Heart right ventricle (tissue), 16 donors: Measurements from ENCODE around the gene METTL6. TPM values are rescaled to one million over a fixed set of nuclear protein-coding genes. Genes with fewer than 3 reads are reported as not detected.
A peak's percentile ranks its signal among the peaks of the same experiment; 100 is the strongest.
"Not testable (repeated sequence)": the region's sequence is repeated elsewhere in the genome, so short reads cannot be mapped to it uniquely, and the experiment has no call there.

ENCODE experiments used
- ATAC-seq, 8 donors: fragments of 200-7000 bp; cut with Tn5 transposase; one replicate each; pipeline ENCODE4 v1.9.1; 2020; ENCODE audit warnings: mild to moderate bottlenecking in 8 of 8, moderate library complexity in 8 of 8, moderate number of reproducible peaks in 1 of 8
- DNase-seq, 2 donors: peaks; one replicate each; pipeline ENCODE4 v3.0.0-alpha.2; 2020
- H3K27ac ChIP-seq, 10 donors: fragments of 200-600 bp; sonication (generic) in 2 of 10; one replicate each; pipeline versions ENCODE4 v1.5.0 to v1.8.0; 2020 to 2022; ENCODE audit warnings: mild to moderate bottlenecking in 3 of 10
- H3K27me3 ChIP-seq, 7 donors: fragments of 200-600 bp; one replicate each; pipeline ENCODE4 v1.8.0; 2021 to 2022; ENCODE audit warnings: mild to moderate bottlenecking in 2 of 7
- H3K36me3 ChIP-seq, 9 donors: fragments of 200-600 bp; sonication (generic) in 1 of 9; one replicate each; pipeline versions ENCODE4 v1.5.0 to v1.8.0; 2020 to 2022; ENCODE audit warnings: mild to moderate bottlenecking in 2 of 9
- H3K4me1 ChIP-seq, 9 donors: fragments of 200-600 bp; sonication (generic) in 1 of 9; one replicate each; pipeline versions ENCODE4 v1.5.0 to v1.8.0; 2020 to 2022; ENCODE audit warnings: mild to moderate bottlenecking in 4 of 9
- H3K4me3 ChIP-seq, 10 donors: fragments of 200-600 bp; sonication (generic) in 2 of 10; one replicate each; pipeline versions ENCODE4 v1.5.0 to v1.8.0; 2020 to 2022; ENCODE audit warnings: mild to moderate bottlenecking in 7 of 10, moderate library complexity in 2 of 10
- H3K9me3 ChIP-seq, 11 donors: fragments of 200-600 bp in 10 of 11; sonication (generic) in 2 of 11; one replicate each; pipeline versions ENCODE4 v1.5.0 to v1.8.0; 2013 to 2022; ENCODE audit warnings: mild to moderate bottlenecking in 2 of 11, control low read depth in 1 of 11, moderate library complexity in 1 of 11
- WGBS, 2 donors: extraction: QIAGEN DNeasy Blood & Tissue Kit; methylation state at CpG; one replicate each; pipeline ENCODE4 v1.1.7; 2013; ENCODE audit warnings: inconsistent platforms in 1 of 2; 5-methylcytosine and 5-hydroxymethylcytosine counted together
- intact Hi-C, 10 donors: fragments of 100-400 bp; cut with DNase I; formaldehyde crosslinking; loops; one replicate each; pipeline versions ENCODE4 v1.11.1 to v1.14.2; 2022
- polyA plus RNA-seq, 2 donors: library from polyadenylated mRNA; stranded (reverse); fragments of 200-250 nt; gene quantifications; one replicate each; pipeline ENCODE4 v1.2.3, GENCODE V29; 2013
- total RNA-seq, 10 donors: library from RNA; stranded (reverse); fragmentation: NEBNext Ultra II Directional in 3 of 10; extraction: Animal tissue kit (Norgen Biotek cat#: 25700) in 3 of 10; gene quantifications; one replicate each; pipeline versions ENCODE4 v1.2.1 to v1.2.4, GENCODE V29; 2021 to 2023
- TF ChIP-seq, protein P1 (sequence below), 9 donors: fragments of 200-600 bp; sonication (generic) in 2 of 9; IDR thresholded peaks; one replicate each; pipeline versions ENCODE4 v1.5.0 to v1.8.0; 2021 to 2022; ENCODE audit warnings: antibody characterized with exemption in 9 of 9, mild to moderate bottlenecking in 5 of 9, moderate library complexity in 1 of 9
- donor health status: Arrhythmogenic right ventricular cardiomyopathy.
- donor health status: ischemic (EF 13 %, LVEDD 7.1; RV severe dilation, severe dysfunction).
- donor health status: healthy with polysubstance abuse.
- donor health status: DM: no; HTN: yes; CAD: no.
- donor health status: DM: no; HTN: no; CAD: no.
- donor health status: ischemic (EF 25% LVEDD 6.9; RV normal size, moderate dysfunction).
- donor health status: ischemic (EF 25% LVEDD 5.7; RV mildly dilated, moderate dysfunction).
- donor health status: healthy.
- donor health status: DM: yes; HTN: yes; CAD: no.
- donor health status: Ischemic cardiomyopathy.
- donor health status: ischemic (EF 35%, LVEDD 5.7; RV mildly dilated, moderate dysfunction).
- donor health status: nonischemic (EF 11% LVEDD 7.7; RV severe dilation, severe dysfunction).
- donor health status: DM: yes; HTN: yes; CAD: no.
- donor health status: PGD.
- donor health status: ischemic (EF 29% LVEDD 5.4; RV normal size, mild dysfunction).
- donor health status: nonischemic (EF 23%, LVEDD 6.1; RV moderate dilation, normal function).

Gene METTL6
- total and polyA plus RNA-seq, 12 donors: 3.8 to 11.3 (median 9.4) TPM

- peaks cover 0 to 16% (median 3%) of the 10 kb centered on the region in 9 donors for H3K4me1 ChIP-seq
- no peak for ATAC-seq
- H3K27me3 ChIP-seq: no peaks in the 10 kb centered on the region
- TF ChIP-seq, protein P1, sequence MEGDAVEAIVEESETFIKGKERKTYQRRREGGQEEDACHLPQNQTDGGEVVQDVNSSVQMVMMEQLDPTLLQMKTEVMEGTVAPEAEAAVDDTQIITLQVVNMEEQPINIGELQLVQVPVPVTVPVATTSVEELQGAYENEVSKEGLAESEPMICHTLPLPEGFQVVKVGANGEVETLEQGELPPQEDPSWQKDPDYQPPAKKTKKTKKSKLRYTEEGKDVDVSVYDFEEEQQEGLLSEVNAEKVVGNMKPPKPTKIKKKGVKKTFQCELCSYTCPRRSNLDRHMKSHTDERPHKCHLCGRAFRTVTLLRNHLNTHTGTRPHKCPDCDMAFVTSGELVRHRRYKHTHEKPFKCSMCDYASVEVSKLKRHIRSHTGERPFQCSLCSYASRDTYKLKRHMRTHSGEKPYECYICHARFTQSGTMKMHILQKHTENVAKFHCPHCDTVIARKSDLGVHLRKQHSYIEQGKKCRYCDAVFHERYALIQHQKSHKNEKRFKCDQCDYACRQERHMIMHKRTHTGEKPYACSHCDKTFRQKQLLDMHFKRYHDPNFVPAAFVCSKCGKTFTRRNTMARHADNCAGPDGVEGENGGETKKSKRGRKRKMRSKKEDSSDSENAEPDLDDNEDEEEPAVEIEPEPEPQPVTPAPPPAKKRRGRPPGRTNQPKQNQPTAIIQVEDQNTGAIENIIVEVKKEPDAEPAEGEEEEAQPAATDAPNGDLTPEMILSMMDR (IDR thresholded peaks at IDR 0.05): no peak
- H3K27ac ChIP-seq: no peak overlapping the region
- H3K9me3 ChIP-seq: peaks cover 0 to 12% (median 2%) of the 10 kb centered on the region in 11 donors
- DNase-seq: no peak
- 63 to 74% methylated on average over 5 of the region's 5 CpGs for WGBS, 2 donors
- H3K4me3 ChIP-seq: no peak overlapping the region
- no peaks in the 10 kb centered on the region for H3K36me3 ChIP-seq
- intact Hi-C loops: no loop called here
Observed at GRCh38 chr3:15391007-15391406, 36.3 kb downstream of the METTL6 start.

GRCh38 chr3:15390460-15390859, 36.9 kb downstream of the METTL6 start:
- TF ChIP-seq, protein P1 (IDR thresholded peaks at IDR 0.05): no peak
- intact Hi-C loops: no loop called here
- Histone ChIP-seq H3K36me3 (no peaks in the 10 kb centered on the region), H3K27ac (no peak overlapping the region), H3K4me3 (no peak overlapping the region), H3K4me1 (peaks cover 0 to 19% (median 3%) of the 10 kb centered on the region in 9 donors), H3K27me3 (no peaks in the 10 kb centered on the region), H3K9me3 (peaks cover 0 to 18% (median 8%) of the 10 kb centered on the region in 11 donors)
- WGBS, 2 donors: 35 to 56% methylated on average over 6 of the region's 6 CpGs
- no peak for DNase-seq
- peak in 2 of 8 donors; percentile 14 to 70 for ATAC-seq

DNA sequence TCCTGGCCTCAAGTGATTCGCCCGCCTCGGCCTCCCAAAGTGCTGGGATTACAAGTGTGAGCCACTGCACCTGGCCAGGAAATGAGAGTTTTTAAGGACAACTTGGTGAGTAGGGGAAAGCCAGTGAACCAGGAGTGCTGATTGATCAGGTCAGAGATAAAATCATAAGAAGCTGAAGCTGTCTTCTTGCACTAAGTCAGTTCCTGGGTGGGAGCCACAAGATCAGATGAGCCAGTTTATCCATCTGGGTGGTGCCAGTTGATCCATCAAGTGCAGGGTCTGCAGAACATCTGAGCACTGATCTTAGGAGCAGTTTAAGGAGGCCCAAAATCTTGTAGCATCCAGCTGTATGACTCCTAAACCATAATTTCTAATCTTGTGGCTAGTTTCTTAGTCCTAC, 39.0 kb downstream of the METTL6 start:
- H3K4me1 ChIP-seq: peaks cover 0 to 30% (median 3%) of the 10 kb centered on the region in 9 donors
- H3K27me3 ChIP-seq, H3K27ac ChIP-seq, ATAC-seq, H3K4me3 ChIP-seq, DNase-seq, H3K36me3 ChIP-seq: not testable (repeated sequence)
- WGBS, 2 donors: 95 to 97% methylated on average over 3 of the region's 3 CpGs
- H3K9me3 ChIP-seq: peaks cover 0 to 20% (median 8%) of the 10 kb centered on the region in 11 donors
- intact Hi-C loops: loop anchor here in 1 of 10 donors (10.0 kb wide), 1 partner anchor 284 kb away; no protein-coding TSS in a partner anchor

- Histone ChIP-seq H3K4me1 (peaks cover 0 to 30% (median 3%) of the 10 kb centered on the region in 9 donors), H3K4me3 (no peak overlapping the region), H3K36me3 (no peaks in the 10 kb centered on the region), H3K9me3 (peaks cover 0 to 18% (median 8%) of the 10 kb centered on the region in 11 donors), H3K27me3 (no peaks in the 10 kb centered on the region), H3K27ac (peak overlapping the region in 1 of 10 donors; percentile 28)
- no peak for DNase-seq
- intact Hi-C loops: loop anchor here in 1 of 10 donors (10.0 kb wide), 1 partner anchor 283 kb away; no protein-coding TSS in a partner anchor
- WGBS, 2 donors: 69 to 72% methylated on average over 3 of the region's 3 CpGs
- TF ChIP-seq, protein P1 (IDR thresholded peaks at IDR 0.05): no peak
- peak in 4 of 8 donors; percentile 39 to 62 (median 56) for ATAC-seq
Observed at GRCh38 chr3:15387735-15388134, 39.6 kb downstream of the METTL6 start.

DNA sequence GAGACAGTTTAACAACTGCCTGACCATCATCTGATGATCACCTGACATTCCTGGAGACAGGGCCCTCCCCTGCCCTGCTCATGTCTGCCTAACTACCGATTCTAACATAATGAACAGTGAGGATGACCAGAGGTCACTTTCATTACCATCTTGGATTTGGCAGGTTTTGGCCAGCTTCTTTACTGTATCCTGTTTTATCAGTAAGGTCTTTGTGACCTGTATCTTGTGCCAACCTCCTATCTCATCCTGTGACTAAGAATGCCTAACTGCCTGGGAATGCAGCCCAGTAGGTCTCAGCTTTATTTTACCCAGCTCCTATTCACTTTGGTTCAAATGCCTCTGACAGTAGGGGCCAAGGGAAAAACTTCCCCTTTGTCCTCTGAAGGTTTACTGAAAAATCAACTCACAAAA, 40.2 kb downstream of the METTL6 start:
- DNase-seq: peak in 1 of 2 donors; percentile 29
- 29 to 30% methylated on average over 1 of the region's 1 CpG for WGBS, 2 donors
- Histone ChIP-seq H3K36me3 (no peaks in the 10 kb centered on the region), H3K9me3 (peaks cover 0 to 18% (median 8%) of the 10 kb centered on the region in 11 donors), H3K27me3 (no peaks in the 10 kb centered on the region), H3K4me1 (peaks cover 0 to 30% (median 3%) of the 10 kb centered on the region in 9 donors), H3K27ac (peak overlapping the region in 1 of 10 donors; percentile 28), H3K4me3 (no peak overlapping the region)
- intact Hi-C loops: loop anchor here in 1 of 10 donors (10.0 kb wide), 1 partner anchor 282 kb away; no protein-coding TSS in a partner anchor
- TF ChIP-seq, protein P1 (IDR thresholded peaks at IDR 0.05): no peak
- peak in 7 of 8 donors; percentile 41 to 81 (median 76) for ATAC-seq

DNA sequence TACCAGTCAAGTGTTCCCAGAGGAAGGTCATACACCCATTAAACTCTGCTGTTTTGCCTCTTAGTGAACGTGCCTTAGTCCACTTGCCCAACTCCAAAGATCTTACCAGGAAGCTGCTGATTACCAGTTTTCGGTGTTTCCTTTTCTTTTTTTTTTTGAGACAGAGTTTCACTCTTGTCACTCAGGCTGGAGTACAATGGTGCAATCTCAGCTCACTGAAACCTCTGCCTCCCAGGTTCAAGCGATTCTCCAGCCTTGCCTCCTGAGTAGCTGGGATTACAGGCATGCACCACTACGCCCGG, 40.7 kb downstream of the METTL6 start:
- DNase-seq, H3K27me3 ChIP-seq, H3K4me3 ChIP-seq, H3K36me3 ChIP-seq: not testable (repeated sequence)
- Histone ChIP-seq H3K27ac (peak overlapping the region in 1 of 10 donors; percentile 38), H3K9me3 (peaks cover 0 to 18% (median 8%) of the 10 kb centered on the region in 11 donors), H3K4me1 (peaks cover 0 to 30% (median 3%) of the 10 kb centered on the region in 9 donors)
- 67 to 82% methylated on average over 5 of the region's 5 CpGs for WGBS, 2 donors
- ATAC-seq: peak in 2 of 8 donors; percentile 12 to 35
- intact Hi-C loops: loop anchor here in 1 of 10 donors (10.0 kb wide), 1 partner anchor 282 kb away; no protein-coding TSS in a partner anchor
